ENCODE results near the gene TPRN. TPM values are rescaled to one million over a fixed set of nuclear protein-coding genes. Genes with fewer than 3 reads are reported as not detected.

Gene TPRN
- total RNA-seq, 2 experiments from 2014 or later: 11.1 to 11.9 TPM

DNA sequence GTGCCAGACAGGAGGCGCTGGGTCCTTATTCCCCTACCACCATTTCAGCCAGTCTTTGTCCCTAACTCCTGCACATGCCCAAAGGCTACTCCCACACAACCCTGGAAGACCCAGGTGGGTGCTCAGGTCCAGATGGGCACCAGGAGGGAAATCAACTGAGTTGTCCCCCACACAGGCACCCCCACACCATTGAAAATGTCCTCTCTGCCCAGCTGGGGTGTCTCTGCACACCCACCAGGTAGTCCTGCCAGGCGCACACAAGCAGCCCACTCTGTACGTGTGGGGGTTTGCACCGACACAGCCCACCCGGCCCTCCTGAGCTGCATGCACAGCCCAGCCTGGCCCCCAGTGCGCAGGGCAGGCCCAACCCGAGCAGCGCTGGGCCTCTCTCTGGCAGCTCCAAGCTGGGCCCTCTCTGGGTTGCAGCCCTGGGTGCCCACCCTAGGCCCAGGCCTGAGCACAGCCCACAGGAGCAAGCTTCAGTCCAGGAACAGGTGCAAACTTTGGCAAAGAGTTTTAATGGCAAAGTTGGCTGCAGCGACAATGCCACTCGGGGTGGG is 19.3 kb upstream of the TPRN start:
- ChIA-PET POLR2A (no interaction called here), CTCF (interaction anchor here (0.8 to 1.4 kb wide), 3 partner anchors 17 to 152 kb away, joined by 3 to 4 read pairs (median 4); no protein-coding TSS in a partner anchor)

DNA sequence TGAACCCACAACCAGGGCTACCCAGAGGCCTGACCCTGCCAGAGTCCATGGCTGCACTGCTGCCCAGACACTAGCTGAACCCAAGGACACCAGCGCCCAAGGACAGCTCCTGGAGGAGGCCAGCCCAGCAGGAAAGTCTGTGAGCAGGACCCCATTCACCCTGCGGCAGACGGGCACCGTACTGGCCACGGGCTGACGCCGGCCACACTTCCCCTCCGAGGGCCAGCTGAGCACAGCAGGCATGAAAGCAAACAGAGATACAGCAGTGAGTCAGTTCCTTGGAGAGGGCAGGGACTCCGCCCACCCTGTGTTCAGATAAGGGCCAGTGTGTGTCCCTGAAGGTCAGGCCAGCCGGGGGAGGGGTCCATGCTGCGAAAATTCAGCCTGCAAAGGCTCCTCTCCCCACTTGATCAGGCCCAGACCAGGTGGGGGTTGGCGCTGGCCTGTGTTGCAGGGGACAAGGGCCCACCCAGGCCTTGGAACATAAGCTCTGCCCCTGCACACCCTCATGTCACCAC is 18.3 kb upstream of the TPRN start:
- ChIA-PET CTCF (interaction anchor here (1.7 kb wide), 1 partner anchor 8 kb away, joined by 6 read pairs; the partner anchor contains the start of gene RNF224), POLR2A (interaction anchor here (0.6 kb wide), 1 partner anchor 218 kb away, joined by 4 read pairs; no protein-coding TSS in a partner anchor)

DNA sequence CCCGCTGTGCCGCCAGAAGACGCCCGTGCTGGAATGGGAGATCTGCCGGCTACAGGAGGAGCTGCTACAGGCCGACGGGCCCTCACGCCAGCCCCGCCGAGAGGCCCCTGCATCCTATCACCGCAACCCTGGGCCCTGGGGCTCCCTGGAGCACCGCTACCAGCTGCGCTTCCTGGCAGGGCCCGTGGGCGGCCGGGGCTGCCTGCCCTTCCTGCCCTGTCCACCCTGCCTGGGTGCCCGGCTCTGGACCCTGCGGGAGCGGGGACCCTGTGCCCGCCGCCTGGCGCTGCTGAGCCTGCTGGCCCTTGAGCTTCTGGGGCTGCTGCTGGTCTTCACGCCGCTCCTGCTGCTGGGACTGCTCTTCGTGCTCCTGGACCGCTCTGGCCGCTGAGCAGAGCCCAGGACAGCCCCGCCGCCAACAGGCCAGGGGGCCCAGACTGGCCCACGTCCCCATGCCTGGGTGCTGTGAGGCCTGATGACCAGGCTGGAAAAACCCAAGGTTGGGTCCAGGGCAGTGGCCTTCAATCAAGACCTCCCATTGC is 17.7 kb upstream of the TPRN start:
- POLR2A ChIA-PET: no interaction called here
- CTCF ChIA-PET: interaction anchor here (1.7 kb wide), 1 partner anchor 9 kb away, joined by 6 read pairs; the partner anchor contains the start of gene RNF224

DNA sequence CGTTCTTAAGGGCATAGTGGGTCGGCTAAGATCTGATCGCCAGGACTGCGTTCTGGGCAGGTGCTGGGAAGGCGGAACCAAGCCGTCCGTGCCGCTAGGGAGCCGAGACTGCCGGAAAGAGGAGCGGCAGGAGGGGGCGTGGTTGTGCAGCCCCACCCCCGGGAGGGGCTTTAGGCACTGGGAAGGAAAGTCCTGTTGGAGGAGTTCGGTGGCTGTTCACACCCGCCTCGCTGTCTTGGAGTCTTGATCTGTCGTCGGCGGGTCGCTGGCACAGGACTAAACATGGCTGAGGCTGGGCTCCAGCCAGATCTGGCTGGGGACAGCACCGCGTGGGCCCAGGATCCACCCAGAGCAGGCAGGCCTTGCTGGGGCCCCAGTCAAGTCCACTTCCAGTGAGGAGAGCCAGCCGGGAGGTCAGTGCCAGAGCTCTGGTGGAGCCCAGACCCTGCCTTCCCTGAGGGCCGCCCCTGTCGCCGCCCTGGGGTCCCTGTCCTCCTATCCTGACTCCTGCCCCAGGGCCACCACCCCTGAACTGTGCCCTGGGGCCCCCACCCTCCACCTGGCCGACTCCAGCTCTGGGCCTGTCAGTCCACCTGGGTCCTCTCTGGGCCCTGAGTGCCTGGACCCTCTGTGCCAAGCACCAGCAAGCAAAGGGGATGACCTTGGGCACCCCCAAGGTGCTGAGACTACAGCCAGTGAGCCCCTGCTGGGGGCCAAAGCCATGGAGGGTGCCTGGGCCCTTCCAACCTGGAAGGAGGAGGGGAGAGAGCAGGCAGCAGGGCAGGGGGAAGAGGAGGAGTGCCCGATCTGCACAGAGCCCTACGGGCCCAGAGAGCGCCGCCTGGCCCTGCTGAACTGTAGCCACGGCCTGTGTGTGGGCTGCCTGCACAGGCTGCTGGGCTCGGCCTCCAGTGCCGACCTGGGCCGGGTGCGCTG is 17.0 kb upstream of the TPRN start:
- POLR2A ChIA-PET: no interaction called here
- CTCF ChIA-PET: interaction anchor here (0.8 to 1.8 kb wide), 3 partner anchors 10 to 41 kb away, joined by 3 to 6 read pairs (median 4); partner anchors contain the start of gene RNF224

DNA sequence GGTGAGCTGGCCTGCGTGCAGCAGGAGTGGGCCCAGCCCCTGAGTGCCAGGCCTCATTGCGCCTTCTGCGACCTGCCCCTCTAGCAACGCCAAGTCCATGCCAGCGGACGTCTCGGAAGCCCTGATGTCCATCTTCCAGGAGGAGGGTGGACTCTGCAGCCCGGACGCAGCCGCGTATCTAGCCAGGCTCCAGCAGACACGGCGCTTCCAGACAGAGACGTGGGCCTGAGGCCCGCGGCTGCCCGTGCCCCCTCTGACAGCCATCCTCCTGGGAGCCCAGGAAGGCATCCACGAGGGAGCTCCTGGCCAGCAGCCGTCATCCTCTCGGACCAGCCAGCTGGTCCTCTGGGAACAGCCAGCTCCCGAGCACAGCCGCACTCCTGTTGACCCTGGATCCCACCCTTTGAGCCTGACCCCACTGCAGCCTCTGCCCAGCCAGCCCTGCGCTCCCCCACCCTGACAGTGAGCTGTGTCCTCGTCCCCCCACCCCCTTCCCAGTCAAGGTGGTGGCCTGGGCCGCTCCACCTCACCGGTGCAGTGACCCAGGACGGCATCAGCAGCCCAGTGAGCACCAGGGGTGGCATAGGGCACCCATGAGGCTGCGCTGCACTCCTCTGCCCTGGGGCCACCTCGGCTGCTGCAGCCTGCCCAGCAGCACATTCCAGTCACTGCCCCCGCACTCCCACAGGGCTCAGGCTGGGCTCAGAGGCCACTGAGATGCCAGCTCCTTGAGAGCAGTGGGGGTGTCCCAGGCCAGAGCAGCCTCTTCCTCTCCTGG is 15.8 kb upstream of the TPRN start:
- ChIA-PET POLR2A (no interaction called here), CTCF (interaction anchor here (0.9 to 1.8 kb wide), 2 partner anchors 40 to 51 kb away, joined by 3 to 4 read pairs; no protein-coding TSS in a partner anchor)

DNA sequence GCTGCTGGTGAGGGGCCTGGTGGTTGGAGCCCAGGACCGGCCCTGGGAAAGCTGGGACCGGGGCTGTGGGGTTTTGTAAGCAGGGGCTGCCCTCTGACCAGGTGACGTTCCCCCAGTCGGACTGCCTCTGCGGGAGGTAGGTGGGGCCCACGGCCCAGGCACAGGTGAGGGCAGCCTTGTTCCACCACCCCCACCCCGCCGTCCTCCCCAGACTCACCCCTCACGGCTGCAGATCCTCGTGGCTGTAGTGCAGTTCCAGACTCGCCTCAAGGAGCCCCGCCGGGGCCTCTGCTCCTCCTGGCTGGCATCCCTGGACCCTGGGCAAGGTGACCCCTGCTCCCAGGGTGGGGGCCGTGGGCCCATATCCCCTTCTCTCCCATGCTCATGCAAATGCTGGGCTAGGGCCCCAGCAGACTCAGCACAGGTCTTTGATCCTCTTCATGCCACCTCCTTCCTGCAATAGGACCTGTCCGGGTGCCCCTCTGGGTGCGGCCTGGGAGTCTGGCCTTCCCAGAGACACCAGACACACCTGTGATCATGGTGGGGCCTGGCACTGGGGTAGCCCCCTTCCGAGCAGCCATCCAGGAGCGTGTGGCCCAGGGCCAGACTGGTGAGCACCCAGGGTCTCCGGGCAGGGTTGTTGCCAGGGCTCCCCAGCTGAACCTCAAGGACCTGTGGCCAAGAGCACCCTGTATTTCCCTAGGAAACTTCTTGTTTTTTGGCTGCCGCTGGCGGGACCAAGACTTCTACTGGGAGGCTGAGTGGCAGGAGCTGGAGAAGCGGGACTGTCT is 14.8 kb upstream of the TPRN start:
- POLR2A ChIA-PET: no interaction called here
- CTCF ChIA-PET: no interaction called here

DNA sequence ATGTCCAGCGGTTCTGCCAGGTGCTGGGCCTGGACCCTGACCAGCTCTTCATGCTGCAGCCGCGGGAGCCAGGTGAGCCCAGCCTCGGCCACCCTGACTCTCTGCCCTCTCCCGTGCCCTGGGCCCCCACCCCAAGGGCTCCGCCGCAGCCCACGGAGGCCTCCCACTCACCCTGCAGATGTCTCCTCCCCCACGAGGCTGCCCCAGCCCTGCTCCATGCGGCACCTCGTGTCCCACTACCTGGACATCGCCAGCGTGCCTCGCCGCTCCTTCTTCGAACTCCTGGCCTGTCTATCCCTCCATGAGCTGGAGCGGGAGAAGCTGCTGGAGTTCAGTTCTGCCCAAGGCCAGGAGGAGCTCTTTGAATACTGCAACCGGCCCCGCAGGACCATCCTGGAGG is 14.1 kb upstream of the TPRN start:
- ChIA-PET POLR2A (no interaction called here), CTCF (no interaction called here)

DNA sequence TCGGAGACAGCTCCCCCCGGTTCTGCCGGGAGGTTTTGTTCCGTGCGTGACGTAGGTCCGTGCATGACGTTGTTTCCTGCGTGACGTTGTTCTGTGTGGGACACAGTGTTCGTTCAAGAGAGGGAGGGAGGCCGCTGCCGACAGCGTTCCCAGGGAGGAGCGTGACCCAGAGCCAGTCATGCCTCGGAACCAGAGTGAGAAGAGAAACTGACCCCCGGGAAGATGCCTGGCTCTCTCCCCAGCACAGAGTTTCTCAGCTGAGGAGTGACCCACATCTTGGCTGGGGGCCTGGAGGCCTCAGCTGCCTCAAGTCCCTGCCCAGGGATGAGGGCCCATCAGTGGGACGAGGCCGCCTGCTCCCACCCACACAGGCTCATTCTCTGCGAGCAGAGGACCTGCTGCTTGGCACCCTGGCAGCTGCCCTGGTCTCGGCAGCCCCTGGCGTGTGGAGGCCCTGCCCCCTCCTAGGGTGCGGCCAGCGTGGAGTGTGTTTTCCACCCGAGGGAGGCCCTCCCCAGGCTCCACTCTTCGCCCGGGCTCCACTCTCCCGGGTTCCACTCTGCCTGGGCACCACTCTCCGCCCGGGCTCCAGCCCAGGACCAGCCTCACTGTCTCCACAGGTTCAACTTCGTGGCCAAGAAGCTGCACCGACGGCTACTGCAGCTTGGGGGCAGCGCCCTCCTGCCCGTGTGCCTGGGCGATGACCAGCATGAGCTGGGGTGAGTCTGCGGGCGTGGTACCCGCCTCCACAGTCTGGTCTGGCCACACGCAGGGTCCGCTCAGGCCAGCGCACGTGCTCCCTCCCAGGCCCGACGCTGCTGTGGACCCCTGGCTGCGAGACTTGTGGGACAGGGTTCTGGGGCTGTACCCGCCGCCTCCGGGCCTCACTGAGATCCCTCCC is 12.9 kb upstream of the TPRN start:
- POLR2A ChIA-PET: no interaction called here
- CTCF ChIA-PET: no interaction called here

DNA sequence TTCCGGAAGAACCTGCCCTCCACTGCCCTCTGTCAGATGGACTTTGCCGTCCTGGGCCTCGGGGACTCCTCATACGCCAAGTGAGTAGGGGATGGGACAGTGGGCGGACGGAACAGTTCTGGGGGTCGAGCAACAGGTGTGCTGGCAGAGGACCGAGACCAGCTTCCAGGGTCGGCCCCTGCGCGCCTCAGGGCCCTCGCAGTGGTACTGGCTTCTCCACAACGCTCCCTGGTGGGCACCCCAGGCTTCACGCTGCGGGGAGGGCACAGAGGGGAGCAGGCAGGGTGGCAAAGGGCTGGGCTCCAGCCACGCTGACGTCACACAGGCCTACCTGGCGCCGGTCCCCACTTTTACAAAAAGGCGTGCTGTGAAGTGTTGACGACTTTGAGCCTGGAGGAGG is 12.0 kb upstream of the TPRN start:
- POLR2A ChIA-PET: interaction anchor here (1.3 kb wide), 1 partner anchor 28 kb away, joined by 3 read pairs; the partner anchor contains the start of gene TUBB4B
- CTCF ChIA-PET: no interaction called here

DNA sequence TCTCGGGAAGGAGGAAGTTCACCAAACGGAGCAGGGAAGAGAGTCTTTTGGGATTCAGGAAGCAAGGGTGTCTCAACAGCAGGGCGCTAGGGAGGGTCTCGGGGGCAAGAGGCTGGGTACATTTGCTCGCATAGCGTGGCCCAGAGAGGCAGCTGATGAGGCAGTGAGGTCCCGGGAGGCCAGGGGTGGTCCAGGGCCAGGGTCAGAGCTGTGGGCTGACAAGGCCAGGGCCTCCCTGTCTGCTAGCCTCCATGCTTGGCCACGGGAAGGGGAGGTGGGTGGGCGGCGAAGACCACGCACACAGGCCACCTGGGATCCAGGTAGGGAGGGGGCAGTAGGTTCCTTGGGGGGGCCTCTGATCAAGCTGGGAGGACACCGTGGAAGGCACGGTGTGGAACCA is 11.0 kb upstream of the TPRN start:
- CTCF ChIA-PET: no interaction called here
- POLR2A ChIA-PET: interaction anchor here (1.3 kb wide), 1 partner anchor 29 kb away, joined by 3 read pairs; the partner anchor contains the start of gene TUBB4B

DNA sequence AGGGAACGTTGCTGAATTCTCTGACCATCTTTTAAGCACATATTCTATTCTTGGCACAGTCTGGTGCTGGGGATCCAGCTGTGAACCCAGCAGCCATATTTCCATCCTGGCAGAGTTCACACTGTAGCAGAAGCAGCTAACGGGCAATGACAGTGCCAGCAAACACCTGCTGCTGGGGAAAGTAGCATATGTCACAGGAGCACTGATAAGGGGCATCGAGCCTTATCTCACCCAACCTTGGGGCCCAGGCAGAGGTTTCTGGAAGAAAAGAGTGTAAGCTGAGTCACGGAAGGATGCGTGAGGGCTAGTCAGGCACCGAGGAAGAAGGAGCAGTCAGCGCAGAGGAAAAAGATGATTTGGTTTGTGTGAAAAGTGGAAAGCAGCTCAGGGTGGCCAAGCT is 6.1 kb upstream of the TPRN start:
- ChIA-PET CTCF (interaction anchor here (1.2 to 1.9 kb wide), 2 partner anchors 21 to 30 kb away, joined by 7 read pairs; partner anchors contain the start of gene RNF224), POLR2A (interaction anchor here (1.8 to 3.2 kb wide), 2 partner anchors 17 to 34 kb away, joined by 5 to 15 read pairs; partner anchors contain the start of gene RNF208)

DNA sequence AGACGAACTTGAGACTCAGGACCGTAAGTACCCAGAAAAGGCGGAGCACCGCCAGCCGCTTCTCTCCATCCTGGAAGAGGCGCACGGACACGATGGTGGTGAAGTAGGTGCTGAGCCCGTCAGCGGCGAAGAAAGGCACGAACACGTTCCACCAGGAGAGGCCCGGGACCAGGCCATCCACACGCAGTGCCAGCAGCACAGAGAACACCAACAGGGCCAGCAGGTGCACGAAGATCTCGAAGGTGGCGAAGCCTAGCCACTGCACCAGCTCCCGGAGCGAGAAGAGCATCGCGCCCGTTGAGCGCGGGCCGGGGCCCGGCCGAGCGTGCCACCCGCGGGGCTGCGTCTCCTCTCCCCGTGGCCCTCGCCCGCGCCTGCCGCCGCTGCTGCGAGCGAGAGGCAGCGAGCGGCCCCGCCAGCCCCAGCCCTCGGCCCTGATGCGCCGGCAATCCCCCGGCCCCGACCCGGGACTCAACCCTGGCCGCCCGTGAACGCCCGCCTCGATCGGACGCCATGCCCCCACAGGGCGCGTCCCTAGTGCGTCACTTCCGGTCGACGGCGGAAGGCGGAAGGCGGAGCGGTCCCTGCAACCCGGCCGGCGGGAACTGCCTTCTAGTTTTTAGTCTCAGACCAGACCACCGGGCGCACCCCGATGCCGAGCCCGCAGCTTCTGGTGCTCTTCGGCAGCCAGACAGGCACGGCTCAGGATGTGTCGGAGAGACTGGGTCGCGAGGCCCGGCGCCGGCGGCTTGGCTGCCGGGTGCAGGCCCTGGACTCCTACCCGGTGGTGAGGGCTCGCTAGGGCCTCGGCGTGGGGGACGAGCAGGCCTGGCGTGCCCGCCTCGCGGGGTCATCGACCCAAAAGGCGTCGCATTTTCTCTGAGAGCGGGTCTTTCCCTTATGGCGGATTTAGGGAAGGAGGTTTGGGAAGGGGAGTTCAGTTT is 4.9 kb upstream of the TPRN start, which contains the start of the genes NDOR1 and TMEM203:
TSS of gene NDOR1 (plus strand) at position 575 of the 944 bp plus-strand sequence. CDS start at position 653, 78 bp downstream.
TSS of gene TMEM203 (minus strand) at position 523 of the 944 bp plus-strand sequence. CDS start at position 289, 234 bp downstream.
- ChIA-PET POLR2A (interaction anchor here (1.3 to 3.2 kb wide), 3 partner anchors 17 to 35 kb away, joined by 6 to 15 read pairs (median 7); partner anchors contain the start of genes ANAPC2, RNF208, SSNA1 and TUBB4B), CTCF (interaction anchor here (1.0 to 5.0 kb wide), 5 partner anchors 10 to 76 kb away, joined by 3 to 21 read pairs (median 4); partner anchors contain the start of genes ANAPC2 and SSNA1)

DNA sequence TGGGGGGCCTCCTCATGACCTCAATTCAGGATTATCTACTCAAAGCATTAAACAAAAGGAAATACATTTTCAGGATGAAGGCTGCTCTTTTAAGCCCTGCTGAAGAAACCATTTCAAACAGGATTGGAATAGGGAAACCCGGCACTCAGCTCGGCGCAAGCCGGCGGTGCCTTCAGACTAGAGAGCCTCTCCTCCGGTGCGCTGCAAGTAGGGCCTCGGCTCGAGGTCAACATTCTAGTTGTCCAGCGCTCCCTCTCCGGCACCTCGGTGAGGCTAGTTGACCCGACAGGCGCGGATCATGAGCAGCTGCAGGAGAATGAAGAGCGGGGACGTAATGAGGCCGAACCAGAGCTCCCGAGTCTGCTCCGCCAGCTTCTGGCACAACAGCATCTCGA is 4.2 kb upstream of the TPRN start:
- ChIA-PET POLR2A (interaction anchor here (1.3 to 3.2 kb wide), 3 partner anchors 16 to 36 kb away, joined by 6 to 15 read pairs (median 7); partner anchors contain the start of genes ANAPC2, RNF208, SSNA1 and TUBB4B), CTCF (interaction anchor here (1.0 to 5.0 kb wide), 6 partner anchors 10 to 75 kb away, joined by 3 to 21 read pairs (median 5); partner anchors contain the start of genes ANAPC2, RNF224 and SSNA1)

DNA sequence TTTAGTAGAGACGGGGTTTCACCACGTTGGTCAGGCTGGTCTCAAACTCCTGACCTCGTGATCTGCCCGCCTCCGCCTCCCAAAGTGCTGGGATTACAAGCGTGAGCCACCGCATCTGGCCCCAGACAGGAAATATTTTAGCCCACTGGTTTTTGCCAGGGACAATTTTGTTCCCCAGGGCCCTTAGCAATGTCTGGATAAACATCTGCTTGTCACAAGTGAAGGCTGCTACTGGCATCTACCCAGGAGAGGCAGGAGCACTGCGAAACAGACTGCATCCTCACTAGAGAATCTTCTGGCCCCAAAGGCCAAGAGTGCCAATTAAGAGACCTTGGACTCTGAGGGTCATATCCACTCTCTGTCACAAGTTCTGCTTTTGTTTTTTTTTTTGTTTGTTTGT is 2.4 kb upstream of the TPRN start:
- ChIA-PET POLR2A (no interaction called here), CTCF (interaction anchor here (0.7 to 5.0 kb wide), 5 partner anchors 14 to 174 kb away, joined by 3 to 21 read pairs (median 3); partner anchors contain the start of genes ANAPC2, RNF224 and SSNA1)

DNA sequence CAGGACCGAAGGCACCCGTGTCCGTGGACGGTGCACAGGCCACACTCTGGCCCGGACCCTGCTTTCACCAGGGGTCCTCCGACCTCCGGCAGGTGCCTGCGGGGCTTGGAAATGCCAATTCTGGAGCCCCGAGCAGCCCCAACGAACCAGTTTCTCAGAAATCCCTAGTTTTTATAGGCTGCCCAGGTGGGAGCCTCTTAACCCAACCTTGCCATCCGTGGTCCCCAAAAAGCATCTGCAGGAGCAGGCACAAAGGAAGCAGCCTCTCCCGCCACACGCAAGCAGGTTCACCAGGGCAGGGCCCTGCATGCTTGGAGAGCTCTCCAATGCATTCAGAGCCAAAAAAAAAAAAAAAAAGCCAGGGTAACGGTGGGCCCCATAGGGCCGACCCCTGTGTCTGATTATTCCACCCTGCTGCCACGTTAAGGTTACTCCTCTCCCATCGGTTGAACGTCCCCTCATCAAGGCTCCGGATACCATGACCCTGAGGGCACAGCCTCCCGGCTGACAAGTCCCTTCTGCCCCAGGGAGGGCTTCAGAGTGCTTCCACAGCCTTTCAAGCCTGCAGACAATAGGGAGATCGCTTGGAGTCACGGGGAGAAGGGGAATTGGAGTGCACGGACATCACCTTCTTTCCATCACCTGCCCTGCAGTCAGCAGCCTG is 796 bp upstream of the TPRN start:
- ChIA-PET CTCF (interaction anchor here (0.6 to 5.0 kb wide), 5 partner anchors 13 to 372 kb away, joined by 3 to 21 read pairs (median 5); partner anchors contain the start of genes ANAPC2 and SSNA1), POLR2A (interaction anchor here (0.7 to 1.5 kb wide), 5 partner anchors 13 to 86 kb away, joined by 3 to 10 read pairs (median 6); partner anchors contain the start of genes ANAPC2, SSNA1 and TUBB4B)

All from activated CD8-positive, alpha-beta memory T cell treated with anti-CD3 and anti-CD28 coated beads for 36 hours (primary cell).